KBM-7 (cell line): ENCODE data around the gene GPR157.
A peak's percentile ranks its signal among the peaks of the same experiment; 100 is the strongest.
"Not testable (repeated sequence)": the region's sequence is repeated elsewhere in the genome, so short reads cannot be mapped to it uniquely, and the experiment has no call there.

Experiments
- DNase-seq: peaks from one replicate; pipeline ENCODE4 v3.0.0-alpha.2; 2015
- in situ Hi-C: fragments of 300-500 bp; cut with MboI; formaldehyde crosslinking; loops from 2 replicates; pipeline ENCODE4 v1.14.3; 2020; ENCODE audit warnings: low sequenced_read_pairs, low pct_unique_long_range_greater_than_20kb, mixed read lengths

GPR157 gene

GRCh38 chr1:9123665-9124064 lies 5.2 kb downstream of the GPR157 start:
- DNase-seq, in situ Hi-C loops: not testable (repeated sequence)

- no peak for DNase-seq
- in situ Hi-C loops = no loop called here
Measured at GRCh38 chr1:9121496-9122409, 7.1 kb downstream of the GPR157 start.

- in situ Hi-C loops = no loop called here
- DNase-seq = no peak
Measured at GRCh38 chr1:9120312-9120958, 8.5 kb downstream of the GPR157 start.

- DNase-seq = no peak
- in situ Hi-C loops = no loop called here
Measured at GRCh38 chr1:9119745-9120144, 9.2 kb downstream of the GPR157 start.

- no peak for DNase-seq
- in situ Hi-C loops = no loop called here
Measured at GRCh38 chr1:9118186-9118585, 10.7 kb downstream of the GPR157 start.

- peak; percentile 44 for DNase-seq
- in situ Hi-C loops = no loop called here
Measured at GRCh38 chr1:9115351-9116205, 13.3 kb downstream of the GPR157 start.

GRCh38 chr1:9112961-9113880 lies 15.7 kb downstream of the GPR157 start:
- in situ Hi-C loops = no loop called here
- no peak for DNase-seq

- no peak for DNase-seq
- in situ Hi-C loops = no loop called here
Measured at GRCh38 chr1:9111957-9112356, 16.9 kb downstream of the GPR157 start.

- in situ Hi-C loops = no loop called here
- no peak for DNase-seq
Measured at GRCh38 chr1:9111357-9111691, 17.6 kb downstream of the GPR157 start.

GRCh38 chr1:9110669-9111356 lies 18.1 kb downstream of the GPR157 start:
- in situ Hi-C loops = no loop called here

GRCh38 chr1:9108056-9108665 lies 20.7 kb downstream of the GPR157 start:
- in situ Hi-C loops = loop anchor here (5.0 kb wide), 1 partner anchor 81 kb away; the partner anchor contains the start of gene SLC2A7
- no peak for DNase-seq

More at GRCh38 chr1:9110669-9111356, 18.1 kb downstream of the GPR157 start:
- peak; percentile 85 for DNase-seq

- no peak for DNase-seq
- in situ Hi-C loops = loop anchor here (5.0 kb wide), 1 partner anchor 80 kb away; the partner anchor contains the start of gene SLC2A7
Measured at GRCh38 chr1:9107136-9107535, 21.8 kb downstream of the GPR157 start.

GRCh38 chr1:9106286-9106685 lies 22.6 kb downstream of the GPR157 start:
- in situ Hi-C loops = loop anchor here (5.0 kb wide), 1 partner anchor 79 kb away; the partner anchor contains the start of gene SLC2A7
- no peak for DNase-seq

GRCh38 chr1:9105336-9105867 lies 23.5 kb downstream of the GPR157 start:
- in situ Hi-C loops = loop anchor here (5.0 kb wide), 1 partner anchor 78 kb away; the partner anchor contains the start of gene SLC2A7
- DNase-seq = no peak

- in situ Hi-C loops = no loop called here
- DNase-seq = peak; percentile 67
Measured at GRCh38 chr1:9101510-9102146, 27.3 kb downstream of the GPR157 start.

- in situ Hi-C loops = no loop called here
- DNase-seq = no peak
Measured at GRCh38 chr1:9100471-9101043, 28.3 kb downstream of the GPR157 start.
